ENCODE results near the gene KRTAP9-9. TPM values are rescaled to one million over a fixed set of nuclear protein-coding genes. Genes with fewer than 3 reads are reported as not detected.
"Not testable (repeated sequence)": the region's sequence is repeated elsewhere in the genome, so short reads cannot be mapped to it uniquely, and the experiment has no call there.

Gene KRTAP9-9
- total RNA-seq = not detected

GRCh38 chr17:41255381-41256290 lies at the start of gene KRTAP9-9:
KRTAP9-9 (plus strand) TSS chr17:41255384.
- ATAC-seq (replicated peaks); H3K36me3 Mint-ChIP-seq (ENCODE audit: low read depth); H3K27ac Mint-ChIP-seq; H3K4me3 Mint-ChIP-seq; H3K4me1 Mint-ChIP-seq; H3K9me3 Mint-ChIP-seq: not testable (repeated sequence)
- H3K27me3 Mint-ChIP-seq = peaks cover 28% of the 10 kb centered on the region

GRCh38 chr17:41211845-41212466 lies 43.2 kb upstream of the KRTAP9-9 start:
- ATAC-seq (replicated peaks) = peak; percentile 90
- Mint-ChIP-seq H3K9me3 (no peaks in the 10 kb centered on the region), H3K4me1 (peaks cover 5% of the 10 kb centered on the region), H3K4me3 (no peak overlapping the region), H3K27me3 (peaks cover 23% of the 10 kb centered on the region), H3K27ac (peak overlapping the region; percentile 12), H3K36me3 (ENCODE audit: low read depth) (no peaks in the 10 kb centered on the region)

- H3K4me3 Mint-ChIP-seq = no peak overlapping the region
- H3K27ac Mint-ChIP-seq = peak overlapping the region; percentile 12
- H3K4me1 Mint-ChIP-seq = peaks cover 5% of the 10 kb centered on the region
- no peaks in the 10 kb centered on the region for H3K36me3 Mint-ChIP-seq (ENCODE audit: low read depth)
- H3K27me3 Mint-ChIP-seq = peaks cover 27% of the 10 kb centered on the region
- peak; percentile 5 for ATAC-seq (replicated peaks)
- no peaks in the 10 kb centered on the region for H3K9me3 Mint-ChIP-seq
Measured at GRCh38 chr17:41212524-41213169, 42.5 kb upstream of the KRTAP9-9 start.

GRCh38 chr17:41215681-41216080 lies 39.5 kb upstream of the KRTAP9-9 start:
- no peak for ATAC-seq (replicated peaks)
- H3K4me3 Mint-ChIP-seq = no peak overlapping the region
- H3K36me3 Mint-ChIP-seq (ENCODE audit: low read depth) = no peaks in the 10 kb centered on the region
- H3K27ac Mint-ChIP-seq = no peak overlapping the region
- peaks cover 5% of the 10 kb centered on the region for H3K4me1 Mint-ChIP-seq
- peaks cover 4% of the 10 kb centered on the region for H3K9me3 Mint-ChIP-seq
- peaks cover 11% of the 10 kb centered on the region for H3K27me3 Mint-ChIP-seq

GRCh38 chr17:41223821-41224220 lies 31.4 kb upstream of the KRTAP9-9 start:
- ATAC-seq (replicated peaks) = no peak
- Mint-ChIP-seq H3K36me3 (ENCODE audit: low read depth) (no peaks in the 10 kb centered on the region), H3K4me1 (no peaks in the 10 kb centered on the region), H3K9me3 (peaks cover 4% of the 10 kb centered on the region), H3K4me3 (no peak overlapping the region), H3K27me3 (peaks cover 10% of the 10 kb centered on the region), H3K27ac (no peak overlapping the region)

GRCh38 chr17:41226051-41226450 lies 29.1 kb upstream of the KRTAP9-9 start:
- Mint-ChIP-seq H3K9me3 (no peaks in the 10 kb centered on the region), H3K27me3 (peaks cover 7% of the 10 kb centered on the region), H3K36me3 (ENCODE audit: low read depth) (no peaks in the 10 kb centered on the region), H3K4me1 (no peaks in the 10 kb centered on the region), H3K4me3 (no peak overlapping the region), H3K27ac (no peak overlapping the region)
- no peak for ATAC-seq (replicated peaks)

- H3K36me3 Mint-ChIP-seq (ENCODE audit: low read depth); ATAC-seq (replicated peaks); H3K4me3 Mint-ChIP-seq; H3K9me3 Mint-ChIP-seq; H3K4me1 Mint-ChIP-seq; H3K27me3 Mint-ChIP-seq; H3K27ac Mint-ChIP-seq: not testable (repeated sequence)
Measured at GRCh38 chr17:41226598-41227095, 28.5 kb upstream of the KRTAP9-9 start, which contains the start of gene KRTAP9-2. KRTAP9-2 (plus strand) TSS chr17:41226648; CDS start chr17:41226655, 7 bp downstream.

- no peak overlapping the region for H3K27ac Mint-ChIP-seq
- no peak overlapping the region for H3K4me3 Mint-ChIP-seq
- no peaks in the 10 kb centered on the region for H3K9me3 Mint-ChIP-seq
- no peaks in the 10 kb centered on the region for H3K36me3 Mint-ChIP-seq (ENCODE audit: low read depth)
- ATAC-seq (replicated peaks) = no peak
- no peaks in the 10 kb centered on the region for H3K4me1 Mint-ChIP-seq
- H3K27me3 Mint-ChIP-seq = peaks cover 15% of the 10 kb centered on the region
Measured at GRCh38 chr17:41230094-41230493, 25.1 kb upstream of the KRTAP9-9 start.

- Mint-ChIP-seq H3K4me1 (no peaks in the 10 kb centered on the region), H3K4me3 (no peak overlapping the region), H3K36me3 (ENCODE audit: low read depth) (no peaks in the 10 kb centered on the region), H3K9me3 (no peaks in the 10 kb centered on the region), H3K27me3 (peaks cover 20% of the 10 kb centered on the region), H3K27ac (no peak overlapping the region)
- no peak for ATAC-seq (replicated peaks)
Measured at GRCh38 chr17:41231731-41232130, 23.5 kb upstream of the KRTAP9-9 start.

GRCh38 chr17:41232399-41233105 lies 22.6 kb upstream of the KRTAP9-9 start, which contains the start of gene KRTAP9-3:
KRTAP9-3 (plus strand) TSS chr17:41232449; CDS start chr17:41232502, 53 bp downstream.
- not testable (repeated sequence) for H3K4me1 Mint-ChIP-seq; H3K36me3 Mint-ChIP-seq (ENCODE audit: low read depth)

GRCh38 chr17:41237116-41237515 lies 18.1 kb upstream of the KRTAP9-9 start:
- not testable (repeated sequence) for H3K36me3 Mint-ChIP-seq (ENCODE audit: low read depth); ATAC-seq (replicated peaks); H3K4me1 Mint-ChIP-seq; H3K4me3 Mint-ChIP-seq; H3K9me3 Mint-ChIP-seq; H3K27ac Mint-ChIP-seq
- H3K27me3 Mint-ChIP-seq = peaks cover 21% of the 10 kb centered on the region

More at GRCh38 chr17:41232399-41233105, 22.6 kb upstream of the KRTAP9-9 start, which contains the start of gene KRTAP9-3:
- peaks cover 20% of the 10 kb centered on the region for H3K27me3 Mint-ChIP-seq
- ATAC-seq (replicated peaks); H3K27ac Mint-ChIP-seq; H3K4me3 Mint-ChIP-seq; H3K9me3 Mint-ChIP-seq: not testable (repeated sequence)

GRCh38 chr17:41237949-41238437 lies 17.2 kb upstream of the KRTAP9-9 start, which contains the start of gene KRTAP9-8:
KRTAP9-8 (plus strand) TSS chr17:41237999; CDS start chr17:41238052, 53 bp downstream.
- not testable (repeated sequence) for H3K4me3 Mint-ChIP-seq; H3K27ac Mint-ChIP-seq; H3K9me3 Mint-ChIP-seq; H3K36me3 Mint-ChIP-seq (ENCODE audit: low read depth); H3K4me1 Mint-ChIP-seq; ATAC-seq (replicated peaks)
- peaks cover 19% of the 10 kb centered on the region for H3K27me3 Mint-ChIP-seq

- not testable (repeated sequence) for H3K4me3 Mint-ChIP-seq; H3K27ac Mint-ChIP-seq; H3K36me3 Mint-ChIP-seq (ENCODE audit: low read depth); H3K9me3 Mint-ChIP-seq; H3K27me3 Mint-ChIP-seq; H3K4me1 Mint-ChIP-seq; ATAC-seq (replicated peaks)
Measured at GRCh38 chr17:41246995-41247787, 8.0 kb upstream of the KRTAP9-9 start.
